ENCODE data around the gene SUPT4H1.

SUPT4H1 gene

DNA sequence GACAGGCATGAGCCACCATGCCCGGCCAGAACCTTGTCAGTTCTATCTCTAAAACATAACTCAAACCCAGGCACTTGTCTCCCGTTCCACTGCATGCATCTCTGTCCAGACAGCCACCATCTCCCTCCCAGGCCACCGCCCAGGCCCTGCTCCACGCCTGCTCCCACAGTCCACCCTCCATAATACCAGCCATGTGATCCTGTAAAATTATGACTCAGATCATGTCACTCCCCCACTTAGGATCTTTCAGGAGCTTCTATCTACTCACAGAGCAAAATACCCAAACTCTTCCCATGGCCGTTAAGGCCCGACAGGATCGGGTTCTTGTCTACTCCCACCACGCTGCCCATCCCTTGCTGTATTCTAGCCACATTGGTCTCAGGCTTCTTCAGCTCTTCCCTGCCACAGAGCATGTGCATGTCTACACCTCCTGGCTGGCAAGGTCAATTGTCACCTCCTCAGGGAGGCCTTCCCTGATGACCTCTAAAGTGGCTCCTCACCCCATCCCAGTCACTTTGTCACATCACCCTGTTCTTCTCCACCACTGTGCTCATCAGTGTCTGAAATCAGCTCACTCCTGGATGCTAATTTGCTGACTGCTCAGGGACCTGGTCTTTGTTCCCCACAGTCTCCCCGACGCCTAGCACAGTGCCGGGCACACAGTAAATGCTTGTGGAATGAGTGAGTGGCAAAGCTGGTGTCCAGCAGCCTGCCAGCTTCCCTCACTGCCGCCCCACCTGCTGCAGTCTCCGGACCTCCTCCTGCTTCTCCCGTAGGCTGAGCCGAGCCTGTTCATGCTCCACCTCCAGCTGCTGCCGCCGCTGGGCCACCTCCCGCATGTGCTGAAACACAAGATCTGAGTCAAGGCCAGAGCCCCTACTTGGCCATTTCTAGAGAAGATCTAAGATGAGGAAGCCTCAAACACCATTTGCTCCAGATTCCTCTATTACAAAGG lies 30.2 kb downstream of the SUPT4H1 start:
- H3K4me3 ChIP-seq (ENCODE audit: low read depth, low read length) = no peak overlapping the region
- no peak for DNase-seq (ENCODE audit: low read depth, low spot score)
- TF ChIP-seq, protein P1, sequence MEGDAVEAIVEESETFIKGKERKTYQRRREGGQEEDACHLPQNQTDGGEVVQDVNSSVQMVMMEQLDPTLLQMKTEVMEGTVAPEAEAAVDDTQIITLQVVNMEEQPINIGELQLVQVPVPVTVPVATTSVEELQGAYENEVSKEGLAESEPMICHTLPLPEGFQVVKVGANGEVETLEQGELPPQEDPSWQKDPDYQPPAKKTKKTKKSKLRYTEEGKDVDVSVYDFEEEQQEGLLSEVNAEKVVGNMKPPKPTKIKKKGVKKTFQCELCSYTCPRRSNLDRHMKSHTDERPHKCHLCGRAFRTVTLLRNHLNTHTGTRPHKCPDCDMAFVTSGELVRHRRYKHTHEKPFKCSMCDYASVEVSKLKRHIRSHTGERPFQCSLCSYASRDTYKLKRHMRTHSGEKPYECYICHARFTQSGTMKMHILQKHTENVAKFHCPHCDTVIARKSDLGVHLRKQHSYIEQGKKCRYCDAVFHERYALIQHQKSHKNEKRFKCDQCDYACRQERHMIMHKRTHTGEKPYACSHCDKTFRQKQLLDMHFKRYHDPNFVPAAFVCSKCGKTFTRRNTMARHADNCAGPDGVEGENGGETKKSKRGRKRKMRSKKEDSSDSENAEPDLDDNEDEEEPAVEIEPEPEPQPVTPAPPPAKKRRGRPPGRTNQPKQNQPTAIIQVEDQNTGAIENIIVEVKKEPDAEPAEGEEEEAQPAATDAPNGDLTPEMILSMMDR (IDR thresholded peaks at IDR 0.05; ENCODE audit: insufficient read depth, low read length, missing control alignments) = no peak
- ChIA-PET CTCF (interaction anchor here (0.9 to 1.6 kb wide), 3 partner anchors 18 to 32 kb away, joined by 3 to 6 read pairs (median 3); partner anchors contain the start of gene SUPT4H1), POLR2A (interaction anchor here (2.6 kb wide), 1 partner anchor 30 kb away, joined by 18 read pairs; the partner anchor contains the start of gene SUPT4H1)

DNA sequence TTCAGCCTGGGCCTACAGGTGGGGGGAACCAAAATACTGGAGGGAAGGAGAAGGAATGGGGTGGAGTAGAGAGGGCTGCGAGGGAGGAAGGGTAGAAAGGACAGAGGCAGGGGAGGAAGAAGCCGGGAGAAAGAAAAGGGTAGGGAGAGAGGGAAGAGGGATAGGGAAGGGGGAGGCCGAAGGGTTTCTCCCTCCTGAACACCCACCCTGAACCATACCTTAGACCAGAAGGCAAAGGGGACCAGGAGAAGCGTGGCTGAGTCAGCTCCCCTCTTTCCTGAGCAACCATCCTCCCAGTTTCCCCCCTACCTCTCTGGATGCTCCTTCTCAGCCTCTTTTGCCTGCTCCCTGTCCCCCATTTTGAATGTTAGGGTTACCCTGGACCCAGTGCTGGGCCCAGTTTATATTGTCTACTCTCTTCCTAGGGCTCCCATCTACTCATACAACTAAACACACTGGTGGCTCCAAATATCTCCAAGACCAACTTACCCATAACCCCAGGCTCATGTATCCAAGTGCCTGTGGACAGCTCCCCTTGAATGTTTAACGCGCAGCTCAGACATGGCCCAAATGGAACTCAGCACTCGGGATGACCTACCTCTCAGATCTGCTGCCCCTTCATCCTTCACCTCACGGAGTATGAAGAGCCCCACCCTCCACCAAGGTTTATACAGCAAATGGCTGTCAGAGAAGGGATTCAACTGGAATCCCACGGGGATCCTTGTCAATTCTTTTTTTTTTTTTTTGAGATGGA lies 31.3 kb downstream of the SUPT4H1 start:
- DNase-seq (ENCODE audit: low read depth, low spot score) = no peak
- POLR2A ChIA-PET = no interaction called here
- CTCF ChIA-PET = interaction anchor here (1.6 kb wide), 1 partner anchor 31 kb away, joined by 6 read pairs; the partner anchor contains the start of gene SUPT4H1
- no peak overlapping the region for H3K4me3 ChIP-seq (ENCODE audit: low read depth, low read length)
- TF ChIP-seq, protein P1 (IDR thresholded peaks at IDR 0.05; ENCODE audit: insufficient read depth, low read length, missing control alignments) = no peak

DNA sequence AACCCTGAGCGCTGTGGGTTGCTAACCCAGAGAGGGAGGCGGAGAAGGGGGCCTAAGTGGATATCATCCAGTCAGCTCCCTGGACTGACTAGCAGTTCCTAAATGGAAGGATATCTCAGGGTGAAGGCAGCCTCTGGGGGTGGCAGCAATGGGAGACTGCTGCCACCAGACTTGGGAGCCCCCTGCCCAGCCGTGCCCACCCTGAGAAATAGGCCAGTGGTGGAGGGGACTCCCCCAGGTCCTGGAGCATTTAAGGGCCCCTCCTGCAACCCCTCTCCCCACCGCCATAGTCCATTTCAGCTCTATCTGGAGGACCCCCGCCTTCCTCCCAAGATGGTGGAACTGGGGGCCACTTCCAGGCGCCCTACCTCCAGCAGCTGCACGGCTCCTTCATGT lies 31.8 kb downstream of the SUPT4H1 start:
- no peak overlapping the region for H3K4me3 ChIP-seq (ENCODE audit: low read depth, low read length)
- TF ChIP-seq, protein P1 (IDR thresholded peaks at IDR 0.05; ENCODE audit: insufficient read depth, low read length, missing control alignments) = no peak
- ChIA-PET POLR2A (no interaction called here), CTCF (interaction anchor here (1.6 kb wide), 1 partner anchor 32 kb away, joined by 6 read pairs; the partner anchor contains the start of gene SUPT4H1)
- DNase-seq (ENCODE audit: low read depth, low spot score) = no peak

DNA sequence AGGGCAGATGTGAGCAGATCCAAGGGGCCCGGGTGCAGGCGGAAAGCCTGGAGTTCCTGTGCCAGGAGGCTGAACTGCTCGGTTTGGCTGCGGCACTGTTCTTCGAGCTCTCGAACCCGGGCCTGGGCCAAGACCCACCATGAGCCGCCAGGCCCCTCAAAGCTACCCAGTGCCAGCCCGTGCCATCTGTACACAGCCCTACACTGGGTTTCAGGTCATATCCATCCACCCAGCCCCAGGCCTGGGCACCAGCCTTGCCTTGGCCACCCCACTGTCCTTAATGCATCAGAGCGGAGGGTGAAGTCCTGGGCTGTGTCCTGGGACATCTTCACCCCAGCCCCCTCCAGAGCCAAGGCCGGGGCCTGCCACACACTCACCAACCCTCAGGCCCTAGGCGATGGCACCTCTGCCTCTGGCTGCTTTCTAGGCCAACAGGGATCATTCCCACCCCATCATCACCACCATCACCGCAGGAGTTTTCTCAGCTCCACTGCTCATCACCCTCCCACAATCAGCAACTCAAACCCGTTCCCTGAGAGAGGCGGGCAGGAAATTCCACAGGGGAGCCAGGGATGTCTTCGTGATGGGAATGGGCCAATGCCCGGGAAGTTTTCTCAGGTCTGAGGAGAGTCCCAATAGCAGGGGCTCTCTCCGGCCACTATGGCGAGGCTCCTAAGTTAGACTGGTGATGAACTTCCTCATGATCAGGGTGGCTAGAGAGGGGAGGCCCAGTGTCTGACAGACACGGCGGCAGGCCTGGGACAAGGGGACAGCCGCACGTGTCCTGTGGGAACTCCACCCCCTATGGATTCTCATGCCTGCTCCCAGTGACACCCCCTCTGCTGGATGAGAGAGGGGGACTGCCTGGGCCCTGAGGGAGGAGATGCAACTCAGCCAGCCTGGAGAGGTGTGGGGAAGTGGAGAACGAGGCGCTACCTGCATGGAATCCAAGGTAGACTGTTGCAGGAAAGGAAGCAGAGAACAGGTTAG lies 32.5 kb downstream of the SUPT4H1 start:
- CTCF ChIA-PET = interaction anchor here (0.7 to 7.8 kb wide), 6 partner anchors 14 to 128 kb away, joined by 3 to 138 read pairs (median 3); partner anchors contain the start of gene RNF43
- POLR2A ChIA-PET = no interaction called here
- TF ChIP-seq, protein P1 (IDR thresholded peaks at IDR 0.05; ENCODE audit: insufficient read depth, low read length, missing control alignments) = no peak
- DNase-seq (ENCODE audit: low read depth, low spot score) = no peak
- no peak overlapping the region for H3K4me3 ChIP-seq (ENCODE audit: low read depth, low read length)

DNA sequence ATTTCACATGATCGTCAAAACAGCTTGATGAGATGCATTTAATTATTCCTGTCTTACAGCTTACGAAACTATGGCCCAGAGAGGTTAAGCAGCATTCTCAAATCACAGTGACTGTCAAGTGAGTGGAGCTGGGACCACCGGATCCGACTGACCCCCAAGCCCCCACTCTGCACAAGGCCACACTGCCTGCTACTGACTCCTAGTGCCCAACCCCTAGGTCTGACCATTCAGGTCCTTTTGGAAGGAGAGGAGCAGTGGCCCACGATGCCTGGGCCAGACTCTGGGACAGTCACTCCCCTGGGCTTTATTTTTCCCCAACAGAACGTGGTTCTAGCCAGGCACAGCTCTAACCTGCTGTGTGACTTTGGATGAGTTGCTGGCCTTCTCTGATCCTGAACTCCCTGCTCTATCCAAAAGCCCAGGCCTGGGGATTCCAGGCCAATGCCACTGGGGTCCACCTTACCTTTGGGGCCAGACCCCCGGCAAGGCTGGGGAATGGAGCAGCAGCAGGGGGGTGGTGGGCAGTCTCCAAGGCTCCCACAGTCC lies 33.3 kb downstream of the SUPT4H1 start:
- CTCF ChIA-PET = interaction anchor here (0.7 to 7.8 kb wide), 9 partner anchors 10 to 129 kb away, joined by 3 to 138 read pairs (median 9); partner anchors contain the start of gene RNF43
- DNase-seq (ENCODE audit: low read depth, low spot score) = no peak
- POLR2A ChIA-PET = no interaction called here
- TF ChIP-seq, protein P1 (IDR thresholded peaks at IDR 0.05; ENCODE audit: insufficient read depth, low read length, missing control alignments) = no peak
- H3K4me3 ChIP-seq (ENCODE audit: low read depth, low read length) = no peak overlapping the region

Measured in AG04449 (cell line).